Measurements from ENCODE around the gene PIGM.

Gene PIGM

DNA sequence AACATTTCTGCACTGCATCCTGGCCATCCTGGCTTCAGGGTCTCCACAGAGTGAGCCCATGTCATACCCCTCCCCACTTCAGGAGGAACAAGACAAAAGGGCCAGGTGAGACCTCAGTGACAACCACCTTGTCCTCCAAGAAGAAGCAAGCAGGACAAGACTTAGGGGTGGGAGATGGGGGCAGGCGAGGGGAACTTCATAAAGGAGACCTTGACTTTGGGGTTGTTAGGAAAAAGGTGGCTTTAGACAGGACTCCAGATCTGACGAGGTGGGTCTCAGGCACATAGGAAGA, 53.7 kb downstream of the PIGM start:
- Histone ChIP-seq H3K36me3 (ENCODE audit: insufficient read depth) (no peaks in the 10 kb centered on the region), H3K4me2 (no peak overlapping the region), H3K27ac (no peak overlapping the region), H3K4me3 (IDR thresholded peaks at IDR 0.05; ENCODE audit: insufficient read depth, low read depth, low read length) (no peak overlapping the region), H3K9ac (no peak overlapping the region), H3K4me1 (ENCODE audit: low read depth, poor library complexity, severe bottlenecking) (no peaks in the 10 kb centered on the region), H3K27me3 (ENCODE audit: insufficient read depth, low read depth) (no peaks in the 10 kb centered on the region), H2AFZ (ENCODE audit: low read depth) (no peak overlapping the region), H4K20me1 (ENCODE audit: insufficient read depth) (no peaks in the 10 kb centered on the region), H3K79me2 (ENCODE audit: insufficient read depth, low read depth) (no peaks in the 10 kb centered on the region)
- TF ChIP-seq, protein P1, sequence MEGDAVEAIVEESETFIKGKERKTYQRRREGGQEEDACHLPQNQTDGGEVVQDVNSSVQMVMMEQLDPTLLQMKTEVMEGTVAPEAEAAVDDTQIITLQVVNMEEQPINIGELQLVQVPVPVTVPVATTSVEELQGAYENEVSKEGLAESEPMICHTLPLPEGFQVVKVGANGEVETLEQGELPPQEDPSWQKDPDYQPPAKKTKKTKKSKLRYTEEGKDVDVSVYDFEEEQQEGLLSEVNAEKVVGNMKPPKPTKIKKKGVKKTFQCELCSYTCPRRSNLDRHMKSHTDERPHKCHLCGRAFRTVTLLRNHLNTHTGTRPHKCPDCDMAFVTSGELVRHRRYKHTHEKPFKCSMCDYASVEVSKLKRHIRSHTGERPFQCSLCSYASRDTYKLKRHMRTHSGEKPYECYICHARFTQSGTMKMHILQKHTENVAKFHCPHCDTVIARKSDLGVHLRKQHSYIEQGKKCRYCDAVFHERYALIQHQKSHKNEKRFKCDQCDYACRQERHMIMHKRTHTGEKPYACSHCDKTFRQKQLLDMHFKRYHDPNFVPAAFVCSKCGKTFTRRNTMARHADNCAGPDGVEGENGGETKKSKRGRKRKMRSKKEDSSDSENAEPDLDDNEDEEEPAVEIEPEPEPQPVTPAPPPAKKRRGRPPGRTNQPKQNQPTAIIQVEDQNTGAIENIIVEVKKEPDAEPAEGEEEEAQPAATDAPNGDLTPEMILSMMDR (conservative IDR thresholded peaks at IDR 0.05; ENCODE audit: low read depth, low read length): no peak

DNA sequence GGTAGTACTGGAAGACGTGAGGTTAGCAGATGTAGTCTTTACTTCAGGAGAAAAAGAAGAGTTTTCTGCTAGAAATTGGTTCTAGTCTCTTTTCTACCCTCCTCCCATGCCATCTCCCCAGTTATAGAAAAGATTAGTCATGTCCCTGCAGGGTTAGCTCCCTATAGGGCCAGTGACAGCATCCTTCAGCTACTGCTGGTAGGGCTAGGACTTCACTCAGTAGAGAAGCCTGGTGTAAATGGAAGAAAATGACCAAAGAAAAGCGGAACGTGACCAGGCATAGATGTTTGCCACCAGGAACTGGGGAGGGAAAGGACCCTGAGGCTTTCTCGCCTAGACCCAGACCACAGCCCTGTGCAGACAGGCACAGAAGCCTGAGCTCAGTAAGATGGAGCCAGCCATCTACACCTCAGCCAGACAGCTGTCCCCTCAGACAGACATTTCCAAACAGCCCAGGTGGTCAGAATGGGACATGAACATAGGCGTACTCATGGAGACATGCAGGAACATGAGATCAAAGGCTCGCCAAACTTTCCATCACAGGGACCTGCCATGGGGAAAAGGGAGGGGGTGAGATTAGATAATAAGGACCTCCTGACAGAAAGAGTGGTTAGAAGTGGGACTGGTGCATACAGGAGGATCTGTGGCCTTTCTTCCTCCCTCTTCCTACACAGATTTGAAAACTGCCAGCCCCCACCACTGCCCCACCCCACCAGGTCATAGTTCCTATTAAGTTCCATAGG, 54.3 kb downstream of the PIGM start:
- TF ChIP-seq, protein P1 (conservative IDR thresholded peaks at IDR 0.05; ENCODE audit: low read depth, low read length): no peak
- H3K27me3 ChIP-seq (ENCODE audit: insufficient read depth, low read depth): no peaks in the 10 kb centered on the region

More for the DNA sequence above, 54.3 kb downstream of the PIGM start:
- no peaks in the 10 kb centered on the region for H3K4me1 ChIP-seq (ENCODE audit: low read depth, poor library complexity, severe bottlenecking)
- no peaks in the 10 kb centered on the region for H3K36me3 ChIP-seq (ENCODE audit: insufficient read depth)
- no peak overlapping the region for H3K27ac ChIP-seq
- no peak overlapping the region for H2AFZ ChIP-seq (ENCODE audit: low read depth)
- H3K4me3 ChIP-seq (IDR thresholded peaks at IDR 0.05; ENCODE audit: insufficient read depth, low read depth, low read length): no peak overlapping the region
- no peak overlapping the region for H3K4me2 ChIP-seq
- H3K79me2 ChIP-seq (ENCODE audit: insufficient read depth, low read depth): no peaks in the 10 kb centered on the region
- no peaks in the 10 kb centered on the region for H4K20me1 ChIP-seq (ENCODE audit: insufficient read depth)
- H3K9ac ChIP-seq: no peak overlapping the region

Measured in KMS-11 (cell line).